Transverse colon (tissue), 4 donors: ENCODE data around the gene LRBA. TPM values are rescaled to one million over a fixed set of nuclear protein-coding genes. Genes with fewer than 3 reads are reported as not detected.

Experiments used
- DNase-seq: peaks from one replicate; pipeline ENCODE4 v3.0.0-alpha.2; 2019
- H3K27ac ChIP-seq, 4 donors: fragments of 200-600 bp; sonication (generic); 2 replicates each; pipeline ENCODE4 v1.5.1; 2016 to 2018; ENCODE audit warnings: inconsistent platforms in 4 of 4
- H3K27me3 ChIP-seq: fragments of 200-600 bp; sonication (generic); 2 replicates; pipeline ENCODE4 v1.5.1; 2017; ENCODE audit warnings: inconsistent platforms
- H3K36me3 ChIP-seq, 4 donors: fragments of 200-600 bp; sonication (generic); 2 replicates each; pipeline ENCODE4 v1.5.1; 2017 to 2019; ENCODE audit warnings: inconsistent platforms in 4 of 4
- H3K4me1 ChIP-seq, 4 donors: fragments of 200-600 bp; sonication (generic); 2 replicates each; pipeline ENCODE4 v1.5.1; 2017 to 2020; ENCODE audit warnings: inconsistent platforms in 4 of 4
- H3K4me3 ChIP-seq, 4 donors: fragments of 200-600 bp; sonication (generic); 1 replicate in 1 of 4; 2 replicates in 3 of 4; pipeline versions ENCODE4 v1.5.1 to v1.6.1; 2017 to 2019; ENCODE audit warnings: inconsistent platforms in 4 of 4
- H3K9me3 ChIP-seq, 2 donors: fragments of 200-600 bp; sonication (generic); 2 replicates each; pipeline ENCODE4 v1.5.1; 2017 to 2019; ENCODE audit warnings: inconsistent platforms in 2 of 2
- CTCF ChIP-seq, 5 experiments: fragments of 200-600 bp in 3 of 5; fragments of 450-650 bp in 2 of 5; sonication (generic) in 3 of 5; IDR thresholded peaks; 1 replicate in 2 of 5; 2 replicates in 3 of 5; pipeline ENCODE4 v1.5.1; 2016 to 2017; ENCODE audit warnings: antibody characterized with exemption in 5 of 5, inconsistent platforms in 3 of 5, mild to moderate bottlenecking in 2 of 5, moderate library complexity in 1 of 5
- EP300 ChIP-seq: sonication (generic); formaldehyde crosslinking; IDR thresholded peaks from one replicate; pipeline ENCODE4 v1.6.1; 2017; ENCODE audit warnings: antibody characterized with exemption, low read depth
- POLR2A ChIP-seq: fragments of 450-650 bp; IDR thresholded peaks from one replicate; pipeline ENCODE4 v1.6.1; 2016; ENCODE audit warnings: antibody characterized with exemption, mild to moderate bottlenecking, moderate library complexity
- POLR2AphosphoS5 ChIP-seq, 3 donors: sonication (generic); formaldehyde crosslinking; IDR thresholded peaks; one replicate each; pipeline ENCODE4 v1.6.1; 2016; ENCODE audit warnings: antibody characterized with exemption in 3 of 3
- WGBS, 2 donors: methylation state at CpG; one replicate each; pipeline ENCODE4 v1.1.5; 2018; ENCODE audit warnings: low coverage in 1 of 2; 5-methylcytosine and 5-hydroxymethylcytosine counted together
- in situ Hi-C, 4 donors: fragments of 200-750 bp; cut with MboI; loops; one replicate each; pipeline versions ENCODE4 v1.15.0 to v1.15.1; 2017; ENCODE audit warnings: low sequenced_read_pairs in 3 of 4, low pct_ligation_motif_present in 1 of 4, low pct_unique_long_range_greater_than_20kb in 1 of 4
- intact Hi-C: fragments of 100-400 bp; cut with DNase I; formaldehyde crosslinking; loops from one replicate; pipeline ENCODE4 v1.15.1; 2023; ENCODE audit warnings: low total_unique reads
- total RNA-seq, 4 donors: library from RNA; depleted of rRNA; stranded (reverse); fragments of >200 nt; gene quantifications; one replicate each; pipeline ENCODE4 v1.1.0, GENCODE V29; 2016

Gene LRBA
- total RNA-seq, 4 donors from 2014 or later = 82.7 to 125 (median 112) TPM

GRCh38 chr4:150794706-150795105 is 220.4 kb downstream of the LRBA start:
- in situ Hi-C loops = no loop called here
- H3K9me3 ChIP-seq = no peaks in the 10 kb centered on the region
- intact Hi-C loops = no loop called here
- 86 to 91% methylated on average over 2 of the region's 2 CpGs for WGBS, 2 donors
- no peak for DNase-seq
- TF ChIP-seq EP300 (no peak), POLR2A (no peak), CTCF (IDR thresholded peaks at IDR 0.05) (no peak), POLR2AphosphoS5 (IDR thresholded peaks at IDR 0.05) (no peak)
- no peak overlapping the region for H3K27ac ChIP-seq
- no peaks in the 10 kb centered on the region for H3K27me3 ChIP-seq
- no peak overlapping the region for H3K4me3 ChIP-seq
- H3K36me3 ChIP-seq = no peaks in the 10 kb centered on the region
- no peaks in the 10 kb centered on the region for H3K4me1 ChIP-seq

- intact Hi-C loops = no loop called here
- no peaks in the 10 kb centered on the region for H3K4me1 ChIP-seq
- H3K9me3 ChIP-seq = no peaks in the 10 kb centered on the region
- TF ChIP-seq POLR2A (no peak), CTCF (IDR thresholded peaks at IDR 0.05) (no peak), EP300 (no peak), POLR2AphosphoS5 (IDR thresholded peaks at IDR 0.05) (no peak)
- H3K27ac ChIP-seq = no peak overlapping the region
- no peaks in the 10 kb centered on the region for H3K36me3 ChIP-seq
- H3K27me3 ChIP-seq = no peaks in the 10 kb centered on the region
- in situ Hi-C loops = no loop called here
- no peak for DNase-seq
- no peak overlapping the region for H3K4me3 ChIP-seq
Observed at GRCh38 chr4:150789864-150790263, 225.2 kb downstream of the LRBA start.

- intact Hi-C loops = no loop called here
- WGBS, 2 donors = 83 to 94% methylated on average over 7 to 8 of the region's 8 CpGs
- H3K4me3 ChIP-seq = no peak overlapping the region
- no peak for TF ChIP-seq CTCF (IDR thresholded peaks at IDR 0.05)
- no peak for TF ChIP-seq EP300
- TF ChIP-seq POLR2AphosphoS5 (IDR thresholded peaks at IDR 0.05) = no peak
- TF ChIP-seq POLR2A = no peak
- H3K27me3 ChIP-seq = no peaks in the 10 kb centered on the region
- H3K36me3 ChIP-seq = no peaks in the 10 kb centered on the region
- no peak for DNase-seq
- H3K27ac ChIP-seq = no peak overlapping the region
- H3K9me3 ChIP-seq = no peaks in the 10 kb centered on the region
- in situ Hi-C loops = no loop called here
- H3K4me1 ChIP-seq = no peaks in the 10 kb centered on the region
Observed at GRCh38 chr4:150784939-150785338, 230.1 kb downstream of the LRBA start.

GRCh38 chr4:150784305-150784704 is 230.8 kb downstream of the LRBA start:
- H3K4me3 ChIP-seq = no peak overlapping the region
- no peak overlapping the region for H3K27ac ChIP-seq
- intact Hi-C loops (no loop called here), in situ Hi-C loops (no loop called here)
- WGBS, 2 donors = 67 to 83% methylated on average over 4 of the region's 4 CpGs
- TF ChIP-seq POLR2AphosphoS5 (IDR thresholded peaks at IDR 0.05) (no peak), EP300 (no peak), POLR2A (no peak), CTCF (IDR thresholded peaks at IDR 0.05) (no peak)
- H3K4me1 ChIP-seq = no peaks in the 10 kb centered on the region
- H3K9me3 ChIP-seq = no peaks in the 10 kb centered on the region
- no peaks in the 10 kb centered on the region for H3K36me3 ChIP-seq
- H3K27me3 ChIP-seq = no peaks in the 10 kb centered on the region
- DNase-seq = no peak
